ENCODE results near the gene KCNAB1. TPM values are rescaled to one million over a fixed set of nuclear protein-coding genes. Genes with fewer than 3 reads are reported as not detected.

KCNAB1 gene
- total and polyA plus RNA-seq, 4 donors = 8.9 to 45.8 (median 17.8) TPM

DNA sequence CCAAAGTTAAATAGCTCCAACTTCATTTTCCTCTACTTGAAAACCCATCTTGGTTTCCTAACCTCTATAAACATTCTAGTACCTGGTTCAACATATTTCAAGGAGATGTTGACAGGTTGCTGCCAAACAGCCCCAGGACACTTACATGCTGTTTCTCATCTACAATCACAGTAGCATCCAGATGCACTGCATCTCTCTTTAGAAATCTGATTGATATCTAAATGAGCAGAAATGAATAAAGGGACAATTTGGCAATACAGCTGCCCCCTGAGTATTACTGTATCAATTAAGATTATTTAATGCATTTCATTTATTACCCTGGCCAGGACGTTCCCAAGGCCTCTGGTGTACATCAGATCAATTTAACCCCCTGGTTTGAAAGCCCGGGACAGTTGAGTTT is 360.6 kb downstream of the KCNAB1 start:
- Histone ChIP-seq H3K4me3 (ENCODE audit: low read length in 2 of 2) (no peak overlapping the region), H3K27ac (ENCODE audit: low read depth in 1 of 2, low read length in 2 of 2) (no peak overlapping the region), H3K27me3 (ENCODE audit: control insufficient read depth in 1 of 2, insufficient read depth in 2 of 2, low read length in 1 of 2) (no peaks in the 10 kb centered on the region), H3K9me3 (ENCODE audit: control insufficient read depth, low read length) (no peaks in the 10 kb centered on the region), H3K36me3 (ENCODE audit: control insufficient read depth in 1 of 2, insufficient read depth in 2 of 2, low read length in 1 of 2) (no peaks in the 10 kb centered on the region), H3K4me1 (ENCODE audit: control insufficient read depth in 1 of 2, insufficient read depth in 2 of 2, low read length in 2 of 2) (peaks cover 5 to 10% of the 10 kb centered on the region in 2 donors)
- DNase-seq (no peak), ATAC-seq (ENCODE audit: low FRiP score) (no peak)
- intact Hi-C loops (cut with DNase I) = no loop called here
- WGBS, 2 donors = 94 to 98% methylated on average over 2 of the region's 2 CpGs

DNA sequence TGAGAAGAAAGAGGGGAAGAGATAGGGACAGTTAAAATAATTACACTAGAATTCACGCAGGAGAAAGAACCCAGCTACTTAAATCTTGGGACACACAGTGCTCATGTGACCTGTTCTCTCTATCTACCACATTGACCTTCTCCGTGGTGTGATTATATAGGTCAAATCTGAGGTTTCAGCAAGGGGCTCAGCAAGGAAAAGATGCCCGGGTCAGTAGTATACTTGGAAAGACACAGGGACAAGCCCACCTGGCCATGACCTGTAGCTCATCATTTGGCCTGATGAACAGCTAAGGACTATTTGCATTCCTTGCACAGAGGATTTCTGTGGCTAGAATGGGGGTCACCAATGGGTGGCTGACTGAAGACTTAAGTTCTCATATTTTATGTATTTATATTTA is 362.6 kb downstream of the KCNAB1 start:
- H3K4me1 ChIP-seq (ENCODE audit: control insufficient read depth in 1 of 2, insufficient read depth in 2 of 2, low read length in 2 of 2) = peaks cover 5 to 10% of the 10 kb centered on the region in 2 donors
- no peak for ATAC-seq (ENCODE audit: low FRiP score)
- no peak overlapping the region for H3K4me3 ChIP-seq (ENCODE audit: low read length in 2 of 2)
- H3K36me3 ChIP-seq (ENCODE audit: control insufficient read depth in 1 of 2, insufficient read depth in 2 of 2, low read length in 1 of 2) = no peaks in the 10 kb centered on the region
- 97% methylated on average over 3 of the region's 3 CpGs for WGBS, 2 donors
- DNase-seq = no peak
- intact Hi-C loops (cut with DNase I) = no loop called here
- no peak overlapping the region for H3K27ac ChIP-seq (ENCODE audit: low read depth in 1 of 2, low read length in 2 of 2)
- H3K9me3 ChIP-seq (ENCODE audit: control insufficient read depth, low read length) = no peaks in the 10 kb centered on the region
- no peaks in the 10 kb centered on the region for H3K27me3 ChIP-seq (ENCODE audit: control insufficient read depth in 1 of 2, insufficient read depth in 2 of 2, low read length in 1 of 2)

DNA sequence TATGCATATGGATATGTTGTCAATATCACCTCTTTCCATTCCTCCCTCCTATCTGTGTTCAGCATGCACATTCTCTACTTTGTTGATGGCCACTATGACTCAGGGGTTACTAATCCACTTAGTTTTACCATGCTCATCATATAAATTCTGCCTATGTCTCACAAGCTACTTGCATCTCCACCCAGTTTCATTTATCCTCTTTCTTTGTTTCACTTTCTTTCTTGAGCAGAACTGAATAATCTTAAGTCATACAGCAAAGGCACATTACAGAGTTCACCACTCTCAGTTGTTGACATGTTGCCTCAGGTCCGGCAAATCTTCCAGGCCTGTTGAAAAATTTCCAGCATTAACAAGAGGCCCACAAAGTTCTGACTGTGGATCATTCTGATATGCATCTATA is 363.0 kb downstream of the KCNAB1 start:
- WGBS, 2 donors = 0 to 2% methylated on average over 1 of the region's 1 CpG

DNA sequence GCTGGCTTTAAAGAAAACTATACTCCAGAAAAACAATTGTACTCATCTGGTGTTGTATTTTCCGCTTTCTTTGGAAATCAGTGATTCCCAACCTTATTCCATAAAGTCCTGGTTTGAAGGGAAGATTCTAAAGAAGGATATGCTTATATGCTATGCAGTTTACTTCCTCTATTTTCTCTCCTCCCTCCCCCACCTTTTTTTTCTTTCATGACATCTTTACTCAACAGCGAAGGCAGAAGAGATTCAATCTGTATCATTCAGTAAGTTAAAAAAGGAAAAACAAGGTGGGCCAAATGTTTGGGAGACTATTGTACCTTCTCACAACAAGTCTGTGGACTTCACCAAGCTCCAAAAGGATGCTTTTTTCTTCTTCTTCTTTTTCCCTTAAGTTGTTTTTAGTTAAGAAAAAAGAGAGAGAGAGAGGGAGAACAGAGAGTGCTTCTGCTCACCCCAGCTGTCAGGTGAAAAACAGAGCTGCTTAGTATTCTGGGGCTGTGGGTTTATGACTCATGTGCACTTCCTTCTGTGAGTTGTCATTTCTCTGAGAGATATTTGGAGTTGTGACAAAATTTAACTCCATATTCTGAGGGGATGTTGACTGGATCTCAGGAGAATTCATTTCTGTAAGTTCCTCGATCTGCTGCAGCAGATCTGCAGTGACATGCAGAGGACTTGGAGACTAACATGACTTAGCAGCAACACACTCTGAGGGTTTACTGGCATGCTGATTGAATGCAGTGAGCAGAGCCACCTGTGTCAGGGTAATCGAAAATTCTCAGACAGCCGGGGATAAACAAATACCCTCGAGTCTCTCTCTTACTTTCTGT is 363.8 kb downstream of the KCNAB1 start:
- peak overlapping the region in 1 of 2 donors; percentile 10 for H3K4me3 ChIP-seq (ENCODE audit: low read length in 2 of 2)
- ATAC-seq (ENCODE audit: low FRiP score) = no peak
- DNase-seq = no peak
- WGBS, 2 donors = 40 to 45% methylated on average over 6 of the region's 6 CpGs
- peaks cover 5 to 10% of the 10 kb centered on the region in 2 donors for H3K4me1 ChIP-seq (ENCODE audit: control insufficient read depth in 1 of 2, insufficient read depth in 2 of 2, low read length in 2 of 2)
- no peaks in the 10 kb centered on the region for H3K27me3 ChIP-seq (ENCODE audit: control insufficient read depth in 1 of 2, insufficient read depth in 2 of 2, low read length in 1 of 2)
- intact Hi-C loops (cut with DNase I) = no loop called here
- no peak overlapping the region for H3K27ac ChIP-seq (ENCODE audit: low read depth in 1 of 2, low read length in 2 of 2)
- no peaks in the 10 kb centered on the region for H3K9me3 ChIP-seq (ENCODE audit: control insufficient read depth, low read length)
- H3K36me3 ChIP-seq (ENCODE audit: control insufficient read depth in 1 of 2, insufficient read depth in 2 of 2, low read length in 1 of 2) = no peaks in the 10 kb centered on the region

More for the DNA sequence above, 363.0 kb downstream of the KCNAB1 start:
- H3K36me3 ChIP-seq (ENCODE audit: control insufficient read depth in 1 of 2, insufficient read depth in 2 of 2, low read length in 1 of 2) = no peaks in the 10 kb centered on the region
- no peak overlapping the region for H3K4me3 ChIP-seq (ENCODE audit: low read length in 2 of 2)
- no peaks in the 10 kb centered on the region for H3K27me3 ChIP-seq (ENCODE audit: control insufficient read depth in 1 of 2, insufficient read depth in 2 of 2, low read length in 1 of 2)
- no peak for DNase-seq
- no peaks in the 10 kb centered on the region for H3K9me3 ChIP-seq (ENCODE audit: control insufficient read depth, low read length)
- peak; percentile 34 for ATAC-seq (ENCODE audit: low FRiP score)
- H3K4me1 ChIP-seq (ENCODE audit: control insufficient read depth in 1 of 2, insufficient read depth in 2 of 2, low read length in 2 of 2) = peaks cover 5 to 10% of the 10 kb centered on the region in 2 donors
- intact Hi-C loops (cut with DNase I) = no loop called here
- H3K27ac ChIP-seq (ENCODE audit: low read depth in 1 of 2, low read length in 2 of 2) = no peak overlapping the region

DNA sequence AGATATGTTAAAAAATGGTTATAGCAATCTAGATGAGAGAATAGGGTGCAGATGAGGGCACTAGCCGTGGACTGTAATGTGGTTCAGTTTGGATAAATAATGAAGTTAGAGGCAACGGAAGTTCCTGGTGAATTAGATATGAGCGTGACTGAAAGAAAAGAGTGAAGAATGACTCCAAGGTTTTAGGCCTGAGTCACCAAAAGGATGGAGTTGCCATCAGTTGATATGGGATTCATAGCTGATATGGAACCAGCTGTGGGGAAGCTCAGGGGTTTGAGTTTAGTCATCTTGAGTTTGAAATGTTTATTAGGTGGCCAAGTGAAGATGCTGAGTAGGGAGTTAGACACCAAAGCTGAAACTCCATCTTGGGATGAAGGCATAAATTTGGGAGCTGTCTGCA is 368.4 kb downstream of the KCNAB1 start:
- no peak for DNase-seq
- 93 to 96% methylated on average over 3 of the region's 3 CpGs for WGBS, 2 donors
- no peak for ATAC-seq (ENCODE audit: low FRiP score)
- Histone ChIP-seq H3K4me3 (ENCODE audit: low read length in 2 of 2) (no peak overlapping the region), H3K27ac (ENCODE audit: low read depth in 1 of 2, low read length in 2 of 2) (no peak overlapping the region), H3K9me3 (ENCODE audit: control insufficient read depth, low read length) (no peaks in the 10 kb centered on the region), H3K27me3 (ENCODE audit: control insufficient read depth in 1 of 2, insufficient read depth in 2 of 2, low read length in 1 of 2) (no peaks in the 10 kb centered on the region), H3K36me3 (ENCODE audit: control insufficient read depth in 1 of 2, insufficient read depth in 2 of 2, low read length in 1 of 2) (no peaks in the 10 kb centered on the region), H3K4me1 (ENCODE audit: control insufficient read depth in 1 of 2, insufficient read depth in 2 of 2, low read length in 2 of 2) (peaks cover 9 to 12% of the 10 kb centered on the region in 2 donors)
- intact Hi-C loops (cut with DNase I) = no loop called here

DNA sequence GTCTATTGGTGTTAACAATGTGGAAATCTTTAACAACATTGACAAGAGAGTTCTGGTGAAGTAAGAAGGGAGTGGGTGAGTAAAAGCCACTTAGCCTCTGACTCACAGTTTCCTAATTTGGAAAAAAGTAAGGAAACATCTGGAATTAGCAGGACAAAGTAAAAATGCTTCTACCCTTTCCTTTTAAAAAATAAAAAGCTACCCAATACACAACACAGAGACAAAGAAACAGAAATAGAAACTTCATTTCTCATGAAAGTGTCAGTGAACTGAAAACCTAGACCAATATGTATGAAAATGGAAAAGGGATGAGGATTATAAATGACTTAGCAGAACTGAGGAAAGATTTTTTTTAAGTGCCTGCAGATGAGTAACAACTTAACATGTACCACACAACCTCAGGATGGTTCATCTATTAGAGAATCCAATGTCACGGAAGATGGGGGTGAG is 369.1 kb downstream of the KCNAB1 start:
- H3K4me1 ChIP-seq (ENCODE audit: control insufficient read depth in 1 of 2, insufficient read depth in 2 of 2, low read length in 2 of 2) = peaks cover 3 to 8% of the 10 kb centered on the region in 2 donors
- no peak for ATAC-seq (ENCODE audit: low FRiP score)
- no peak overlapping the region for H3K4me3 ChIP-seq (ENCODE audit: low read length in 2 of 2)
- no peaks in the 10 kb centered on the region for H3K36me3 ChIP-seq (ENCODE audit: control insufficient read depth in 1 of 2, insufficient read depth in 2 of 2, low read length in 1 of 2)
- intact Hi-C loops (cut with DNase I) = no loop called here
- no peaks in the 10 kb centered on the region for H3K27me3 ChIP-seq (ENCODE audit: control insufficient read depth in 1 of 2, insufficient read depth in 2 of 2, low read length in 1 of 2)
- 88 to 95% methylated on average over 1 of the region's 1 CpG for WGBS, 2 donors
- H3K27ac ChIP-seq (ENCODE audit: low read depth in 1 of 2, low read length in 2 of 2) = no peak overlapping the region
- H3K9me3 ChIP-seq (ENCODE audit: control insufficient read depth, low read length) = no peaks in the 10 kb centered on the region
- no peak for DNase-seq

DNA sequence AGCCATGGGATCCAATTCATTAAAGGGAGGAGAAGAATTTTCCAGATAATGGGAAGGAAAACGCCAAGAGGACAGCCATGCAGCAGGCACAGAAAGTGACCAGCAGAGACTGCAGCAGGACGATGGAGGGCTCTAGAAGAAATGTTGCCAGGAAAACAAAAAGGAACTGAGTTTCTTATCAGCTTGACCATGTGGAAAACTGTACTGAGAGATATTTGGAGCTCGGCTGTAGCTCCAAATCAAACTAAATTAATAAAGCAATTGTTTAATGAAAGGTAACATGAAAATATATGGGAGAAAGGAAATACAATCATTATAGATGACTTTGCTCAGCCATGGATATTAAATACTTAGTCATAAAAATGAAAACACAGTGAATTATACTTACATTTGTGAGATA is 370.8 kb downstream of the KCNAB1 start:
- no peaks in the 10 kb centered on the region for H3K36me3 ChIP-seq (ENCODE audit: control insufficient read depth in 1 of 2, insufficient read depth in 2 of 2, low read length in 1 of 2)
- H3K27ac ChIP-seq (ENCODE audit: low read depth in 1 of 2, low read length in 2 of 2) = no peak overlapping the region
- DNase-seq (no peak), ATAC-seq (ENCODE audit: low FRiP score) (no peak)
- intact Hi-C loops (cut with DNase I) = no loop called here
- no peaks in the 10 kb centered on the region for H3K9me3 ChIP-seq (ENCODE audit: control insufficient read depth, low read length)
- H3K4me1 ChIP-seq (ENCODE audit: control insufficient read depth in 1 of 2, insufficient read depth in 2 of 2, low read length in 2 of 2) = peaks cover 3 to 7% of the 10 kb centered on the region in 2 donors
- 22 to 26% methylated on average over 3 of the region's 3 CpGs for WGBS, 2 donors
- H3K27me3 ChIP-seq (ENCODE audit: control insufficient read depth in 1 of 2, insufficient read depth in 2 of 2, low read length in 1 of 2) = no peaks in the 10 kb centered on the region
- no peak overlapping the region for H3K4me3 ChIP-seq (ENCODE audit: low read length in 2 of 2)

DNA sequence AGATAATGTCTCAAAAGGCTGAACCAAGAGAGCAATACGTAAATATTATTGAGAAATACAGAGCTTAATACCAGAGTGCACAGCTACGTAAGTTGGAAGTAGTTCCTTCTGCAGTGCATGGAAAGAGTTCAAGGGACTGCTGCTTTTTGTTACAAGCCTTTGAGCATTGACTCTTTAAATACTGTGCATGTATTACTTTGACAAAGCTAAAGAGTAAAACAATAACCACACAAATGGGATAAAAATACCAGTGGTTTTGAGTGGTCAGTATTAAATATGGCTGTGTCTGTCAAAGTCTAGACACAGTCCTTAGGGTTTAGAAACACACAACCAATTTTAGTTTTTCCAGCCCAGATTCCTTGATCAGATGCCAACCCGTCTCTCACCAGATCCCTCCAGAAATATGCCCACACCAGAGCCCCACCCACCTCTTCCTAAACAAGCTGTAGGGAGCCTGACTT is 372.5 kb downstream of the KCNAB1 start:
- Histone ChIP-seq H3K4me3 (ENCODE audit: low read length in 2 of 2) (no peak overlapping the region), H3K27ac (ENCODE audit: low read depth in 1 of 2, low read length in 2 of 2) (peak overlapping the region; percentile 40 to 87), H3K4me1 (ENCODE audit: control insufficient read depth in 1 of 2, insufficient read depth in 2 of 2, low read length in 2 of 2) (peaks cover 3 to 7% of the 10 kb centered on the region in 2 donors), H3K27me3 (ENCODE audit: control insufficient read depth in 1 of 2, insufficient read depth in 2 of 2, low read length in 1 of 2) (no peaks in the 10 kb centered on the region), H3K36me3 (ENCODE audit: control insufficient read depth in 1 of 2, insufficient read depth in 2 of 2, low read length in 1 of 2) (no peaks in the 10 kb centered on the region), H3K9me3 (ENCODE audit: control insufficient read depth, low read length) (no peaks in the 10 kb centered on the region)
- intact Hi-C loops (cut with DNase I) = no loop called here
- ATAC-seq (ENCODE audit: low FRiP score) = no peak
- no peak for DNase-seq
- 5 to 6% methylated on average over 3 of the region's 3 CpGs for WGBS, 2 donors

DNA sequence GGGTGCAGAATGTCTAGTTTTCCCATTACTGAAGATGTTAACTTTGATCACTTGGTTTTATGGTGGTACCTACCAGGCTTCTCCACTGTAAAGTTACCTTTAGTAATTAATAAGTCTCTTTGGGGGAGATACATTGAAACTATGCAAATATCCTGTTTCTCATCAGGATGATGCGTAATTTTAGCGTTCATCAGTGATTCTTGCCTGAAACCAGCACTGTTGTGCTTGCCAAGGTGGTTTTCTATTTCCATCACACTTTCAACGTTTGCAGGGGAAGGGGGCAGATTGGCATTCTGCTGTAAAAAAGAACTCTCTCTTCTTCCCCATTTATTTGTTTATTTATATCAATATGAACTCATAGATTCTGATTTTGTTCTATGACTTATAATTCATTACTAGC is 373.5 kb downstream of the KCNAB1 start:
- no peaks in the 10 kb centered on the region for H3K9me3 ChIP-seq (ENCODE audit: control insufficient read depth, low read length)
- intact Hi-C loops (cut with DNase I) = no loop called here
- H3K4me3 ChIP-seq (ENCODE audit: low read length in 2 of 2) = no peak overlapping the region
- no peak overlapping the region for H3K27ac ChIP-seq (ENCODE audit: low read depth in 1 of 2, low read length in 2 of 2)
- DNase-seq = no peak
- no peak for ATAC-seq (ENCODE audit: low FRiP score)
- peaks cover 3 to 7% of the 10 kb centered on the region in 2 donors for H3K4me1 ChIP-seq (ENCODE audit: control insufficient read depth in 1 of 2, insufficient read depth in 2 of 2, low read length in 2 of 2)
- WGBS, 2 donors = 50 to 59% methylated on average over 3 of the region's 3 CpGs
- no peaks in the 10 kb centered on the region for H3K27me3 ChIP-seq (ENCODE audit: control insufficient read depth in 1 of 2, insufficient read depth in 2 of 2, low read length in 1 of 2)
- H3K36me3 ChIP-seq (ENCODE audit: control insufficient read depth in 1 of 2, insufficient read depth in 2 of 2, low read length in 1 of 2) = peaks cover 0 to 2% of the 10 kb centered on the region in 2 donors

Measured in aorta (tissue), 5 donors.